CD4-positive, alpha-beta T cell (primary cell): ENCODE data around the gene FBXO11. TPM values are rescaled to one million over a fixed set of nuclear protein-coding genes. Genes with fewer than 3 reads are reported as not detected.

ENCODE experiments used
- ATAC-seq: fragments of 200-7000 bp; cut with Tn5 transposase; one replicate; pipeline ENCODE4 v1.10.0; 2022; ENCODE audit warnings: mild to moderate bottlenecking; ENCODE audit not compliant: poor library complexity
- CTCF ChIA-PET: fragments of 350-600 bp; sonication (Branson Sonifier 250); formaldehyde crosslinking; loops from one replicate; lab custom pipeline; 2021; ENCODE audit warnings: antibody characterized with exemption, inconsistent platforms; lab: Charles Lee
- POLR2A ChIA-PET: fragments of 350-600 bp; sonication (Branson Sonifier 250); formaldehyde crosslinking; loops from one replicate; lab custom pipeline; 2021; ENCODE audit warnings: antibody characterized with exemption, inconsistent platforms; lab: Charles Lee
- DNase-seq, 14 experiments: peaks; one replicate each; pipeline ENCODE4 v3.0.0-alpha.2; 2013 to 2020; ENCODE audit warnings: mixed read lengths in 2 of 14
- H3K27ac ChIP-seq, 2 donors: one replicate each; pipeline versions ENCODE4 v1.5.1 to v1.7.0; 2013; ENCODE audit warnings: low read length in 2 of 2, low read depth in 1 of 2, mild to moderate bottlenecking in 1 of 2
- H3K27me3 ChIP-seq, 2 experiments: 1 replicate in 1 of 2; 2 replicates in 1 of 2; pipeline versions ENCODE4 v1.6.1 to v1.7.0; 2013; ENCODE audit warnings: low read length in 2 of 2, control low read depth in 1 of 2, mild to moderate bottlenecking in 1 of 2, moderate library complexity in 1 of 2; ENCODE audit not compliant: insufficient read depth in 2 of 2, control insufficient read depth in 1 of 2
- H3K36me3 ChIP-seq: one replicate; pipeline ENCODE4 v1.6.1; 2013; ENCODE audit warnings: low read length, control low read depth; ENCODE audit not compliant: insufficient read depth
- H3K4me1 ChIP-seq: one replicate; pipeline ENCODE4 v1.6.1; 2013; ENCODE audit warnings: low read length, control low read depth; ENCODE audit not compliant: insufficient read depth
- H3K4me3 ChIP-seq: one replicate; pipeline ENCODE4 v1.5.1; 2013; ENCODE audit warnings: mild to moderate bottlenecking, low read length, moderate library complexity
- H3K9me3 ChIP-seq, 2 experiments: 1 replicate in 1 of 2; 2 replicates in 1 of 2; pipeline versions ENCODE4 v1.6.1 to v1.7.0; 2013; ENCODE audit warnings: low read length in 2 of 2, mild to moderate bottlenecking in 2 of 2, control low read depth in 1 of 2, moderate library complexity in 1 of 2; ENCODE audit not compliant: control insufficient read depth in 1 of 2, insufficient read depth in 1 of 2
- H3K27ac Mint-ChIP-seq: one replicate; pipeline ENCODE4 v1.8.0; 2020; ENCODE audit warnings: mixed read lengths
- H3K27me3 Mint-ChIP-seq: one replicate; pipeline ENCODE4 v1.8.0; 2021; ENCODE audit warnings: mixed read lengths
- H3K36me3 Mint-ChIP-seq: one replicate; pipeline ENCODE4 v1.8.0; 2021; ENCODE audit warnings: low read depth, mixed read lengths
- H3K4me1 Mint-ChIP-seq: one replicate; pipeline ENCODE4 v1.8.0; 2021; ENCODE audit warnings: low read depth, mixed read lengths
- H3K4me3 Mint-ChIP-seq: one replicate; pipeline ENCODE4 v1.8.0; 2020; ENCODE audit warnings: mild to moderate bottlenecking, mixed read lengths
- H3K9me3 Mint-ChIP-seq: one replicate; pipeline ENCODE4 v1.8.0; 2020; ENCODE audit warnings: mixed read lengths
- CTCF ChIP-seq: fragments of 200-600 bp; IDR thresholded peaks from one replicate; pipeline ENCODE4 v1.8.0; 2022; ENCODE audit warnings: antibody characterized with exemption, mild to moderate bottlenecking
- intact Hi-C, 2 experiments: fragments of 100-400 bp; cut with DNase I in 1 of 2; cut with micrococcal nuclease in 1 of 2; formaldehyde crosslinking; loops; one replicate each; pipeline versions ENCODE4 v1.15.1 to v1.9.0; 2023 to 2025; cut with DNase I, micrococcal nuclease
- total RNA-seq, 174 experiments: library from RNA in 2 of 174; stranded (reverse) in 2 of 174; gene quantifications; one replicate each; pipeline ENCODE4 v1.2.3 and lab custom pipeline; 2021 to 2026

The FBXO11 gene
- total RNA-seq, 2 experiments from 2014 or later: 121 to 126 TPM

DNA sequence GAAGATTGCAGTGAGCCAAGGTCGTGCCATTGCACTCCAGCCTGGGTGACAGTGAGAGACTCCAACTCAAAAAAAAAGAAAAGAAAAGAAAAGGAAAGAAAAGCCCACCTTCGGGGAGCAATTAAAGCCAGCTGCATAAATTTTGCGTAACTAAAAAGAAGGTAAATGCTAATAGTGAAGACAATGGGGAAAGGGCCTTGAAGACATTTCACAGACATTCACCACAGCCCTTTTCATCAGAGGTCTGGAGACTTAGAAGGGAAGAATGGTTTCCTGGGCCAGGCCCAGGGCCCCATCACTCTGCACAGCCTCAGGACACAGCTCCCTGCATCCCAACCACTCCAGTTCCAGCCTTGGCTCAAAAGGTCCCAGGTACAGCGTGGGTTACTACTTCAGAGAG, 158.4 kb downstream of the FBXO11 start:
- TF ChIP-seq CTCF: no peak
- H3K36me3 ChIP-seq: no peaks in the 10 kb centered on the region
- DNase-seq (no peak), ATAC-seq (no peak)
- Mint-ChIP-seq H3K4me1 (peaks cover 5% of the 10 kb centered on the region), H3K27ac (no peak overlapping the region), H3K27me3 (peaks cover 13% of the 10 kb centered on the region), H3K4me3 (no peak overlapping the region), H3K9me3 (no peaks in the 10 kb centered on the region), H3K36me3 (no peaks in the 10 kb centered on the region)
- H3K4me3 ChIP-seq: no peak overlapping the region
- peaks cover 4% of the 10 kb centered on the region for H3K4me1 ChIP-seq
- H3K9me3 ChIP-seq: peaks cover 11 to 17% of the 10 kb centered on the region in 2 experiments
- POLR2A ChIA-PET: no interaction called here
- H3K27me3 ChIP-seq: no peaks in the 10 kb centered on the region
- intact Hi-C loops: no loop called here
- CTCF ChIA-PET: no interaction called here
- H3K27ac ChIP-seq: no peak overlapping the region

DNA sequence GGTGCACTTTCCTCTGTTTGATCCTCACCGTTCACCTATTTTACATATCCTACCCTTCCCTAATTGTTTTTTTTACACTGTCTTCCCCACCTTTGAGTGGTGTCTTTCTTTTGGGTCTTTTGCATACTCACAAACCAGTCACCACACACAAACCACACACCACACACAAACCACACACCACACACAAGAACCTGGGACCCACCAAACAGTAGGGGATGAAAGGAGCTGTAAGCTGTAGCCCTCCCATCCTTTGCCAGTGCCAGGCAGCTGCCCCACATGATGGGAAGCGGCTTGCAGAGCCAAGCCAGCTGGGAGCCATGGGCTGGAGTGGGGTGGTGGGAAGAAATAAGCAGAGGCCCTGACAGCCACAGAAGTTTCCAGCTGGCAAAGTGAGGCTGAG, 162.2 kb downstream of the FBXO11 start:
- no peak for TF ChIP-seq CTCF
- Mint-ChIP-seq H3K27me3 (peaks cover 18% of the 10 kb centered on the region), H3K4me3 (no peak overlapping the region), H3K9me3 (no peaks in the 10 kb centered on the region), H3K27ac (no peak overlapping the region), H3K36me3 (no peaks in the 10 kb centered on the region), H3K4me1 (no peaks in the 10 kb centered on the region)
- Histone ChIP-seq H3K4me3 (no peak overlapping the region), H3K27ac (no peak overlapping the region), H3K36me3 (no peaks in the 10 kb centered on the region), H3K9me3 (peaks cover 11 to 17% of the 10 kb centered on the region in 2 experiments), H3K27me3 (peaks cover 0 to 4% of the 10 kb centered on the region in 2 experiments), H3K4me1 (no peaks in the 10 kb centered on the region)
- ChIA-PET POLR2A (no interaction called here), CTCF (no interaction called here)
- ATAC-seq (no peak), DNase-seq (no peak)
- intact Hi-C loops: no loop called here

DNA sequence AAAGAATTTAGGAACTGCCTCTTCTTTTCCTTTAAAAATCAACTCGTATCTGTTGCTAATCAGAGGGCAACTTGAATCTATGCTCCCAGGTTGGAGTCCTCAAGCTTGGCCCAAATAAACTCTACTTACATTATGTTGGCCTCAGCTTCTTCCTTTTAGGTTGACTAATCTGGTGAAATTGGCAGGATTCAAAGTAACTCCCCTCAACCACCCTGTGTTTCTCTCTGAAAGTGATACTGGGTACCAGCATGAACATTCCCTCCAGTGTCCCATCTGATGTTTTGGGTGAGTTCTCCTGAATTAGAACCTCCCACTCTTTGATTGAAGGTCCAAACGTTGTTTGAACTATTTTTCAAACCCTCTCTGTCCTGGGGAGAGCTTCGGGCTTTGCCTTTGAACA, 164.7 kb downstream of the FBXO11 start:
- ChIA-PET CTCF (interaction anchor here (0.9 kb wide), 1 partner anchor 13 kb away, joined by 3 read pairs; no protein-coding TSS in a partner anchor), POLR2A (no interaction called here)
- Mint-ChIP-seq H3K27me3 (peaks cover 18% of the 10 kb centered on the region), H3K9me3 (no peaks in the 10 kb centered on the region), H3K4me3 (no peak overlapping the region), H3K36me3 (no peaks in the 10 kb centered on the region), H3K27ac (no peak overlapping the region), H3K4me1 (no peaks in the 10 kb centered on the region)
- Histone ChIP-seq H3K27ac (no peak overlapping the region), H3K4me1 (no peaks in the 10 kb centered on the region), H3K27me3 (peaks cover 0 to 4% of the 10 kb centered on the region in 2 experiments), H3K36me3 (no peaks in the 10 kb centered on the region), H3K4me3 (no peak overlapping the region), H3K9me3 (no peaks in the 10 kb centered on the region)
- TF ChIP-seq CTCF: no peak
- ATAC-seq (no peak), DNase-seq (no peak)
- intact Hi-C loops: no loop called here
